GM23338 (cell line): ENCODE measurements around the gene SUPT5H.

Experiments
- CREB1 ChIP-seq: fragments of 250-450 bp; sonication (Bioruptor Pico); IDR thresholded peaks from 2 replicates; pipeline ENCODE4 v1.5.0; 2020; ENCODE audit warnings: low read depth, mild to moderate bottlenecking, moderate library complexity
- EZH2 ChIP-seq: fragments of 200-600 bp; sonication (generic); IDR thresholded peaks from one replicate; pipeline ENCODE4 v1.8.0; 2017; ENCODE audit warnings: antibody characterized with exemption, mild to moderate bottlenecking, low read depth; ENCODE audit not compliant: unreplicated experiment
- POLR2AphosphoS5 ChIP-seq: IDR thresholded peaks from 2 replicates; pipeline ENCODE4 v1.6.1; 2016; ENCODE audit warnings: antibody characterized with exemption, low read depth
- TF ChIP-seq, protein P1 (sequence below), 2 experiments: fragments of 200-600 bp in 1 of 2; sonication (generic) in 1 of 2; conservative IDR thresholded peaks; 2 replicates each; pipeline versions ENCODE4 v1.5.1 to v1.6.1; 2016 to 2017; ENCODE audit warnings: antibody characterized with exemption in 2 of 2, low read depth in 2 of 2, mild to moderate bottlenecking in 2 of 2, moderate library complexity in 1 of 2
- TF ChIP-seq, protein P2 (sequence below): IDR thresholded peaks from 2 replicates; pipeline ENCODE4 v1.6.1; 2016; ENCODE audit warnings: antibody characterized with exemption

DNA sequence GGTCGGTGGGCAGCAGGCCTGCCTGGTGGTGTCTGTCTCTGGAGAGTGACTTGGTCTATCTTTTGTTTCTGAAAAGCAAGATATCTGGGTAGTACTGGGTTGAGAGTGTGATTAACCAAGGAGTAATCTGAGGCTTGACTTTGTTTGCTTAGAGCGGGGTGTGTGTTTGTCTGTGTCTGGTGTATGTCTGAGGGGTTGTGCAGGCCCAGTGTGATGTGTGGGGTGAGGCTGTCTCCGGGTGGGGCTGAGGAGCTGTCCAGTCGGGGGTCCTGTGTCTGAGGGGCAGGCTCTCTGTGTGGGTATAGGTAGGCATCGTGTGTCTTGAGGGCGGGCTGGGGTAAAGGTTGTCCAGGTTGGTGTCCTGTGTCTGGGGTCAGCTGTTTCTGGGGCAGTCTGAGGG lies 24.2 kb downstream of the SUPT5H start:
- TF ChIP-seq EZH2 (no peak), POLR2AphosphoS5 (no peak), CREB1 (CRISPR knock-in tag) (no peak)
- TF ChIP-seq, protein P1, sequence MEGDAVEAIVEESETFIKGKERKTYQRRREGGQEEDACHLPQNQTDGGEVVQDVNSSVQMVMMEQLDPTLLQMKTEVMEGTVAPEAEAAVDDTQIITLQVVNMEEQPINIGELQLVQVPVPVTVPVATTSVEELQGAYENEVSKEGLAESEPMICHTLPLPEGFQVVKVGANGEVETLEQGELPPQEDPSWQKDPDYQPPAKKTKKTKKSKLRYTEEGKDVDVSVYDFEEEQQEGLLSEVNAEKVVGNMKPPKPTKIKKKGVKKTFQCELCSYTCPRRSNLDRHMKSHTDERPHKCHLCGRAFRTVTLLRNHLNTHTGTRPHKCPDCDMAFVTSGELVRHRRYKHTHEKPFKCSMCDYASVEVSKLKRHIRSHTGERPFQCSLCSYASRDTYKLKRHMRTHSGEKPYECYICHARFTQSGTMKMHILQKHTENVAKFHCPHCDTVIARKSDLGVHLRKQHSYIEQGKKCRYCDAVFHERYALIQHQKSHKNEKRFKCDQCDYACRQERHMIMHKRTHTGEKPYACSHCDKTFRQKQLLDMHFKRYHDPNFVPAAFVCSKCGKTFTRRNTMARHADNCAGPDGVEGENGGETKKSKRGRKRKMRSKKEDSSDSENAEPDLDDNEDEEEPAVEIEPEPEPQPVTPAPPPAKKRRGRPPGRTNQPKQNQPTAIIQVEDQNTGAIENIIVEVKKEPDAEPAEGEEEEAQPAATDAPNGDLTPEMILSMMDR (conservative IDR thresholded peaks at IDR 0.05; ENCODE audit: low read depth in 2 of 2) = no peak
- TF ChIP-seq, protein P2, sequence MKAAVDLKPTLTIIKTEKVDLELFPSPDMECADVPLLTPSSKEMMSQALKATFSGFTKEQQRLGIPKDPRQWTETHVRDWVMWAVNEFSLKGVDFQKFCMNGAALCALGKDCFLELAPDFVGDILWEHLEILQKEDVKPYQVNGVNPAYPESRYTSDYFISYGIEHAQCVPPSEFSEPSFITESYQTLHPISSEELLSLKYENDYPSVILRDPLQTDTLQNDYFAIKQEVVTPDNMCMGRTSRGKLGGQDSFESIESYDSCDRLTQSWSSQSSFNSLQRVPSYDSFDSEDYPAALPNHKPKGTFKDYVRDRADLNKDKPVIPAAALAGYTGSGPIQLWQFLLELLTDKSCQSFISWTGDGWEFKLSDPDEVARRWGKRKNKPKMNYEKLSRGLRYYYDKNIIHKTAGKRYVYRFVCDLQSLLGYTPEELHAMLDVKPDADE = no peak
